Gastroesophageal sphincter (tissue), 3 donors: ENCODE measurements around the gene RFNG.
A peak's percentile ranks its signal among the peaks of the same experiment; 100 is the strongest.

Source experiments
- EP300 ChIP-seq: sonication (generic); formaldehyde crosslinking; IDR thresholded peaks from one replicate; pipeline ENCODE4 v1.6.1; 2017; ENCODE audit warnings: antibody characterized with exemption, mild to moderate bottlenecking
- POLR2A ChIP-seq, 2 donors: fragments of 450-650 bp; IDR thresholded peaks; one replicate each; pipeline ENCODE4 v1.6.1; 2017; ENCODE audit warnings: antibody characterized with exemption in 2 of 2, mild to moderate bottlenecking in 2 of 2, moderate library complexity in 1 of 2
- POLR2AphosphoS5 ChIP-seq: sonication (generic); formaldehyde crosslinking; IDR thresholded peaks from one replicate; pipeline ENCODE4 v1.6.1; 2017; ENCODE audit warnings: antibody characterized with exemption
- TF ChIP-seq, protein P1 (sequence below), 4 experiments: fragments of 200-600 bp in 2 of 4; fragments of 450-650 bp in 2 of 4; sonication (generic) in 1 of 4; IDR thresholded peaks; one replicate each; pipeline ENCODE4 v1.5.1; 2017 to 2019; ENCODE audit warnings: antibody characterized with exemption in 4 of 4, mild to moderate bottlenecking in 2 of 4, moderate library complexity in 2 of 4

DNA sequence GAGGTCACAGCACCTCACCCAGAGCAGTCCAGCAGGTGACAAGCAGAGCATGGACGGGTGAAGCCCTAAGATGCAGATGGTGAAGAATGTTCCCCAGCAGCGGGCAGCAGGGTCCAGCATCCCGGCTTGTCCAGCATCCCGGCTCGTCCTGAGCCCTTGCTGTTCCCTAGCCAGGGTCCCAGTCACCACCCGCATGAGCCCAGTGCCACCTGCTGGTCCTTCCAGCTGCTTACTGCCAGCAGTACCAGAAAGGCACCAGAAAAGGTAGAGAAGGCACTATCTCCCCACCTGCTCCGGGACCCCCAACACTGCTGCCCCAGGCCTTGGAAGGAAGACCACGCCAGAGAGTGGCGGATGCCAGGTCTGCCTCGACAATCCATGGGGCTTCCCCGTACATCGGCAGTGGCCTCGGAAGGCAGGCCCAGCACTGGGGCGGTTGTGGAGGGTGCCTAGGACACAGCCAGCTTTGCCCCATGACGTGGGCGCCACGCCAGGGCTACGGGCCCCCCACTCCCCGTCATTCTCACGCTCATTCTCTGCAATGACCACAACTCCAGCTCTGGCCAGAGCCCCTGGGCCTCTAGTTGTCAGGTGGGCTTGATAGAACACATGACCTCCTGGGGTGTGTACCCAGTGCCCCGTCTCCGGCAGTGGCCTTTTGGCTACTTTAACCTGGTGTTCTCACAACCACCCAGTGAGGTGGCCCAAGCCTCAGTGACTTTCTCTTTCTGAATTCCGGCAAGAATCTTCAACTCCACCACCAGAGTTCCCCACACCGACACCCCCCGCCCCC, 30.3 kb downstream of the RFNG start:
- TF ChIP-seq, protein P1, sequence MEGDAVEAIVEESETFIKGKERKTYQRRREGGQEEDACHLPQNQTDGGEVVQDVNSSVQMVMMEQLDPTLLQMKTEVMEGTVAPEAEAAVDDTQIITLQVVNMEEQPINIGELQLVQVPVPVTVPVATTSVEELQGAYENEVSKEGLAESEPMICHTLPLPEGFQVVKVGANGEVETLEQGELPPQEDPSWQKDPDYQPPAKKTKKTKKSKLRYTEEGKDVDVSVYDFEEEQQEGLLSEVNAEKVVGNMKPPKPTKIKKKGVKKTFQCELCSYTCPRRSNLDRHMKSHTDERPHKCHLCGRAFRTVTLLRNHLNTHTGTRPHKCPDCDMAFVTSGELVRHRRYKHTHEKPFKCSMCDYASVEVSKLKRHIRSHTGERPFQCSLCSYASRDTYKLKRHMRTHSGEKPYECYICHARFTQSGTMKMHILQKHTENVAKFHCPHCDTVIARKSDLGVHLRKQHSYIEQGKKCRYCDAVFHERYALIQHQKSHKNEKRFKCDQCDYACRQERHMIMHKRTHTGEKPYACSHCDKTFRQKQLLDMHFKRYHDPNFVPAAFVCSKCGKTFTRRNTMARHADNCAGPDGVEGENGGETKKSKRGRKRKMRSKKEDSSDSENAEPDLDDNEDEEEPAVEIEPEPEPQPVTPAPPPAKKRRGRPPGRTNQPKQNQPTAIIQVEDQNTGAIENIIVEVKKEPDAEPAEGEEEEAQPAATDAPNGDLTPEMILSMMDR (IDR thresholded peaks at IDR 0.05): peak in 3 of 4 experiments; percentile 73 to 78 (median 77)
- no peak for TF ChIP-seq POLR2AphosphoS5
- no peak for TF ChIP-seq EP300
- no peak for TF ChIP-seq POLR2A (IDR thresholded peaks at IDR 0.05)
